HG02938 (cell line): Measurements from ENCODE around the gene PRKCA.

Experiments used
- ATAC-seq: cut with Tn5 transposase; IDR thresholded peaks from one replicate; pipeline ENCODE4 v1.9.1; 2021; ENCODE audit warnings: mild to moderate bottlenecking, moderate library complexity; ENCODE audit not compliant: unreplicated experiment

PRKCA gene

DNA sequence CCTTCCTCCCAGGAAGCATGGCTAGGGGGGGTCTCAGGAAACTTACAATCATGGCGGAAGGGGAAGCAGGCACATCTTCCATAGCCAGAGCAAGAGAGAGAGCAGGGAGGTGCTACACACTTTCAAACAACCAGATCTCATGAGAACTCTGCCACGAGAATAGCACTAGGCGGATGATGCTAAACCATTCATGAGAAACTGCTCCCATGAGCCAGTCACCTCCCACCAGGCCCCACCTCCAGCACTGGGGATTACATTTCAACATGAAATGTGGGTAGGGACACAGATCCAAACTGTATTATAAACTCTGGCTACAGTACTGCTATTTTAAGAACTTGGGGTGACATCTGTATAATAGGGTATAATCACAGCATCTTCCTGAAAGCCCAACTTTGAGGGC is 449.4 kb downstream of the PRKCA start:
- ATAC-seq, result no peak

DNA sequence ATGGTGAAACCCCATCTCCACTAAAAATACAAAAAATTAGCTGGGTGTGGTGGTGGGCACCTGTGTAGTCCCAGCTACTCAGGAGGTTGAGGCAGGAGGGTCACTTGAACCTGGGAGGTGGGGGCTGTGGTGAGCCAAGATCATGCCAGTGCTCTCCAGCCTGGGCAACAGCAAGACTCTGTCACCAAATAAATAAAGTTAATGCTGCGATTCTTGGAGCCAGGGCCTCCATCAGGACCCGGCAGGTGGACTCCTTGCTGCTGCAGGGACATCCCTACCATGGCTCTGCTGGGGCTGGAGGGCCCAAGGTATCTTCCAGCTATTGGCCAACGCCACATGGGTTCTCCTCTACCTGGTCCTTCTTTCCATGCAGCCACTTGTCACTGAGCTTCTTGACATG is 450.0 kb downstream of the PRKCA start:
- ATAC-seq, result no peak

DNA sequence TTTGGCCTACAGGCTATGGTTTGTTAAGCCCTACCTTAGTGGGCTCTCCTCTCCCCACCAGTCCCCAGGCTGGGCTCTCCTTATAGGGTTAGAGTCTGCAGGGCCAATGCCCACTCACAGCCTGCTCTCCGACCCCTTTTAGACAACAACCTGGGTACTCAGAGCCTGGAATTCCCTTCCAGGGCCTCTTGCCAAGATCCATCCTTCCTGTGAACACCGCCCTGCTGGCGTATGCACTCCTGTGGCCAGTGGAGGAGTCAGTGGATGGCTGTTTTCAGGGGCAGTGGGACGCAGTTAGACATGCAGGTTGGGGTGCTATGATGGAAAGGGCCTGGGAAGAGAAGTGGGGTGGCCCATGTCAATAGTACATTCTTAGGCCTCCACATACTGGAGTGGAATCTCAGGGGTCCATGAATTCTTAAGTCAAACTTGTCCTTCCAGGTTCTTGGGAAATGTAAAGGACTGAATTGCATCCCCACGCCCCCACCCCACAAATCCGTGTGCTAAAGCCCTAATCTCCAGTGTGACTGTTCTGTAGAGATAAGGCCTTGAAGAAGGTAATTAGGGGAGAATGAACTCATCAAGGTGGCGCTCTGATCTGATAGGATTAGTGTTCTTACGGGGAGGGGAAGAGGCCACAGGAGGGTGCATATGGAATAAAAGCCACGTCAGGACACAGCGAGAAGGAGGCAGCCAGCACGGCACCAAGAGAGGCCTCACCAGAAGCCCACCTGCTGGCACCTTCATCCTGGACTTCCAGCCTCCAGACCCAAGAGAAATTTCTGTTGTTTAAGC is 450.9 kb downstream of the PRKCA start:
- ATAC-seq, result no peak

- ATAC-seq, result no peak
These were observed 452.9 kb downstream of the PRKCA start for GRCh38 chr17:66755101-66755943.

- no peak for ATAC-seq
These were observed 453.5 kb downstream of the PRKCA start for GRCh38 chr17:66755944-66756290.

DNA sequence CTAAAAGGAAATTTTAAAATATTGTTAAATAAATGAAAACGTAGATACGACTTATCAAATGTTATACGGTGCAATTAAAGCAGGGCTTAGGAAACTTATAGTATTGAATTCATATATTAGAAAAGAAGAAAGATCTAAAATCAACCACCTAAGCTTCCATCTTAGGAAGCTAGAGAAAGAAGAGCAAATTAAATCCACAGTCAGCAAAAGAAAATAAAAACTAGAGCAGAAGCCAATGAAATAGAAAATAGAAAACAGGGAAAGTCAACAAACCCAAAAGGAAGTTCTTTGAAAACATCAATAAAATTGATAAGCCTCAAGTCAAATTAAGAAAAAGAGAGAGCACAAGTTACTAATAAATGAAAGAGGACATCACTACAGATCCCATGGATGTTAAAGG is 457.9 kb downstream of the PRKCA start:
- ATAC-seq, result no peak

- ATAC-seq, result no peak
These were observed 459.9 kb downstream of the PRKCA start for GRCh38 chr17:66762276-66762675.

DNA sequence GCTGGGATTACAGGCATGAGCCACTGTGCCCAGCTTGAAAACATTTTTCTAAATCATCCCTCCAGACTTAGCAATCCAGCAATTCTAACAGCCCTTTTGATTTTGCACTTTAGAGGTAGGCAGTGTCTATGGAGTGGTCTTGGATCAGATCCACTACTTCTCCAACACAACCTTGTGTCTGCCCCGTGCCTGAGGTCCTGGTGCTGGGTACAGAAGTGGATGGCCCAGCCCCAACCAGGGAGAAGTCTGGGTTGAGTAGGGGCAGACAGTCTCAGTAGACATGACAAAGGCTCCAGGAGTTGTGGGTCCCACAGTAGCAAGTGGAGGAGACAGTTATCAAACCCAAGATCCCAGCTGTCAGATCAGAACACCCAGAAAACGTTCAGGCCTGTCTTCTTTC is 460.6 kb downstream of the PRKCA start:
- no peak for ATAC-seq

DNA sequence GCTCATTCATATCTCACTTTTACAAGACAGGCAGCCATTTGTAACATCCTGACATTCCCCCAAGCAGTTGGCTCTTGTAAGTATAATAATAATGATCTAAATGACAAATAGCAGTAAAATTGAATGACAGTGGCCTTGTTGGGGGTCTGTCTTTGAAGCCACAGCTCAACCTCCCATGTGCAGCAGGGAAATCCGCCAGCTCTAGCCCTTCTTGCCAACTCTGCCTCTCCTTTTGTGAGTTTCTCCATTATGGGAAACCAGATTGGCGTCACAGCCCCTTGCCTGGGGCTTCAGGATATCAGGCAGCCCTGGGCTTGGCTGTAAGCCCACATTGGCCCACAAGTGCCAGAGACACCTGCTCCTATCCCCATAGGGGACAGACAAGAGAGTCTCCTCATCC is 462.1 kb downstream of the PRKCA start:
- no peak for ATAC-seq

- no peak for ATAC-seq
These were observed 464.9 kb downstream of the PRKCA start for GRCh38 chr17:66767154-66767933.

GRCh38 chr17:66769911-66770310 is 467.5 kb downstream of the PRKCA start:
- ATAC-seq, result no peak

DNA sequence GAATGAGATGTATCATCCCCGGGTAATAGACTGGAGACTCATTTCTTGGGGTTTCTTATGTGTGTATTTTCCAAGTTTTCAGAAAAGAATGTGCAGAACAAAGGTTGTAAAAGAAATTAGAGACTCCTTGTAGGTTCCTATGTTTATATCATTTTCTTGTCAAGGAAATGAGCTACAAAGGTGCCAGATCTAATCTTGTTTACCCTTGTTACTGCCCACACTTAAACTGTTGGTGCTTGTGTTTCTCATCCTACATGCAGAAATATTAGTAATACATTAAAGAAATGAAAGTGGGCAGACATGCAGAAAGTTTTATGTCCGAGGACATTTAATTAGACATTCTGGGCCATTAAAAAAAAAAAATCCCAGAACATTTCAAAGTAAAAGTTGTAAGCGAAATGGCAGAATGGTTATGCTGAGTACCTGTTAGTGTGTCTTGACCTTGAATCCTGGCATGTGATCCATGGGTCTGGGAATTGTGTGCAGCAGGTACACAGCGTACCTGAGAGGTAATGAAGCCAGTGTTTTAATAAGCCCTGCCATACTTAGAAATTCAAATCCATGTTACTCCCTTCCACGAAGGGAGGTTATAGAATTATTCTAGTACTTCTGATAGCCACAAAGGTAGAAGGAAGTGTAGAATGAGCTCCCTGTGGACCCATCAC is 469.9 kb downstream of the PRKCA start:
- ATAC-seq, result no peak

DNA sequence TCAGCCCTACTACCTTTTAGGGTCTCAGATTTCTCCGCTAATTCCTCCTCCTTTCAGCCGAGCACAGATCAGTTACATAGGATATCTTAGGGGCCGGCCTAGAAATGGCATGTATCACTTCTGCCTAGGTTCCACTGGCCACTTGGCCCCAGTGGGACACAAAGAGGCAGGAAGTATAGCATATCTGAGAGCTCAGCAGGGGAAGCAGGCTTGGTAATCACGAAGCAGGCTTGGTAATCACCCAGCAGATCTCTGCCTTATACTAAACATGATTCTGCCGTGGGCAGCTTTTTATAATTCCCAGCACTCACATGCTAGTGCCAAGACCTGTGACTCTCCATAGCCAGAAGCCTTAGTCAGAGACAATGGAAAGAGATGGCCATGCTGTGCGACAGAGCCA is 472.9 kb downstream of the PRKCA start:
- ATAC-seq, result no peak

- ATAC-seq, result no peak
These were observed 473.5 kb downstream of the PRKCA start for GRCh38 chr17:66775881-66776400.

GRCh38 chr17:66776999-66777688 is 474.7 kb downstream of the PRKCA start:
- no peak for ATAC-seq

DNA sequence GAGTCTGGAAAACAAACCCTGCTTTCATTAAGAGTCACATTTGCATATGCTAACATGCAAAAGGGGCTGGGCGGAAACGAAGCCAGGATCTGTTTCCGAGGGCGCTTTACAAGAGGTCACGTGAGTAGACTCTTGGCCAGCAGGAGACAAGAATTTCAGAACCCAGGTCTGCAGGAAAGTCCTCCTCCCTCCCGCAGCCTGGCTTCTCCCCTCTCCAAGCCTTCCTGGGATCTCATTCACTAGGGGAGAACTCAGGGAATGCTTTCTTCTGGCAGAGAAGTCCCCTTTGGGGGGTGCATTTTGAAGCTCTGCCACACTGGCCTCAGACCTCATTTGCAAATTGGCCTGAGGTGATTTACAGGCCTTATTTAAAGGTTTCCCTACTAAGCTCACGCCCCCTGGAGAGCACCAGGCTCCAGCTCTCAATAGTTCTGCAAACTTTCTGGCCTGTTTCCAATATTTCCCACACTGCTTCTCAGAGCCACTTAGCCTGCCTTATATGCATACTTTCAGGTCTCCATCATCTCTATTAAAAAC is 475.3 kb downstream of the PRKCA start:
- ATAC-seq, result no peak

- no peak for ATAC-seq
These were observed 476.3 kb downstream of the PRKCA start for GRCh38 chr17:66778531-66779236.

DNA sequence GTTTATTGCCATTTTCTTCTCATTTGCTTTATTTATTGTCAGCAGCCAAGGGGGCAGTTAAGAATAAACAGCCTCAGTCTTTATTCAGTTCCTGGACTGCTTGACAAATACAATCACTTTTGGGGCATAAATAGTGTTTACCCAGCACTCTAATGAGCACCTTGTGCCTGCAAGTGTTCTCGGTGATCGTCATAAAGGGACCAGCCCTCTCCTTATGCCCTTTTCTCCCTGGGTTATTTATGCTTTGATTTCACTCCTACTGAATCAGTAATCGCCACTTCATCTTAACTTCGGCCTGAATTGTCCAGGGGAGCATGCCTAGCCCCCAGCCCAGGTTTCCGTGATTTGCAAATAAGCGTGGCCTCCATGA is 476.8 kb downstream of the PRKCA start:
- no peak for ATAC-seq

DNA sequence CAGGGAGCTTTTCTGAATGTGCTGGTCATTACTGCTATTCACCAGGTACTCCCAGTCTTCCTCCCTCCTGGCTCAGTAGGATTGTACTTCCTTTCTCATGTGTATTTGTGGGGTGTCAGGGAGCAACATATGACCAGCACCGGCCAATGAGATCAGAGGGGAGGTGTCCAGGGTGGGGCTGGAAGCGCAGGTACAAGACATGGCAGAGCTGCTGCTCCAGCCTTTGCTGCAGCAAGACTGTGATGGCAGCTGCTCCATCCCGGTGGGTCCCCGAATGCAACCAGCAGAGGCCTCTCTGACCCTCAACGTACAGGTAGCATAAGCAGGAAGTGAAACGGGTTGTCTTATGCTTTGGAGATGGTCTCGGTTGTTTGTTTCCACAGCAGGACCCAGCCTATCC is 478.7 kb downstream of the PRKCA start:
- no peak for ATAC-seq
